Measurements from ENCODE around the gene ZNHIT3.

The ZNHIT3 gene

GRCh38 chr17:36493956-36494355, 7.5 kb downstream of the ZNHIT3 start:
- no peak for DNase-seq (ENCODE audit: low read depth)
- TF ChIP-seq CTCF (IDR thresholded peaks at IDR 0.05; ENCODE audit: insufficient read depth, low read depth, low read length, missing control alignments): no peak
- H3K4me3 ChIP-seq (ENCODE audit: low read length): no peak overlapping the region

- no peak for DNase-seq (ENCODE audit: low read depth)
- no peak overlapping the region for H3K4me3 ChIP-seq (ENCODE audit: low read length)
- no peak for TF ChIP-seq CTCF (IDR thresholded peaks at IDR 0.05; ENCODE audit: insufficient read depth, low read depth, low read length, missing control alignments)
Observed at GRCh38 chr17:36494674-36495073, 8.2 kb downstream of the ZNHIT3 start.

GRCh38 chr17:36495076-36495578, 8.6 kb downstream of the ZNHIT3 start:
- H3K4me3 ChIP-seq (ENCODE audit: low read length): no peak overlapping the region
- DNase-seq (ENCODE audit: low read depth): no peak
- TF ChIP-seq CTCF (IDR thresholded peaks at IDR 0.05; ENCODE audit: insufficient read depth, low read depth, low read length, missing control alignments): no peak

GRCh38 chr17:36496018-36496789, 9.7 kb downstream of the ZNHIT3 start:
- DNase-seq (ENCODE audit: low read depth): no peak
- TF ChIP-seq CTCF (IDR thresholded peaks at IDR 0.05; ENCODE audit: insufficient read depth, low read depth, low read length, missing control alignments): no peak
- no peak overlapping the region for H3K4me3 ChIP-seq (ENCODE audit: low read length)

GRCh38 chr17:36498155-36498554, 11.7 kb downstream of the ZNHIT3 start:
- no peak for TF ChIP-seq CTCF (IDR thresholded peaks at IDR 0.05; ENCODE audit: insufficient read depth, low read depth, low read length, missing control alignments)
- no peak for DNase-seq (ENCODE audit: low read depth)
- H3K4me3 ChIP-seq (ENCODE audit: low read length): no peak overlapping the region

GRCh38 chr17:36498560-36499300, 12.2 kb downstream of the ZNHIT3 start:
- TF ChIP-seq CTCF (IDR thresholded peaks at IDR 0.05; ENCODE audit: insufficient read depth, low read depth, low read length, missing control alignments): no peak
- no peak for DNase-seq (ENCODE audit: low read depth)
- H3K4me3 ChIP-seq (ENCODE audit: low read length): no peak overlapping the region
